Fibroblast of mammary gland (primary cell): ENCODE measurements around the gene DZANK1.
"Not testable (repeated sequence)": the region's sequence is repeated elsewhere in the genome, so short reads cannot be mapped to it uniquely, and the experiment has no call there.

Source experiments
- DNase-seq: peaks from one replicate; pipeline ENCODE4 v3.0.0-alpha.2; 2010; ENCODE audit warnings: low read depth
- H3K4me3 ChIP-seq: 2 replicates; pipeline ENCODE4 v1.5.1; 2011; ENCODE audit warnings: low read depth, mild to moderate bottlenecking, low read length, moderate library complexity; ENCODE audit not compliant: control insufficient read depth
- CTCF ChIP-seq: conservative IDR thresholded peaks from 2 replicates; pipeline ENCODE4 v1.5.1; 2011; ENCODE audit warnings: low read depth, low read length, inconsistent platforms; ENCODE audit not compliant: control insufficient read depth, insufficient read depth

The DZANK1 gene

GRCh38 chr20:18363708-18364107, 103.1 kb downstream of the DZANK1 start:
- no peak overlapping the region for H3K4me3 ChIP-seq
- DNase-seq, result no peak
- TF ChIP-seq CTCF, result no peak

- DNase-seq, result no peak
- no peak overlapping the region for H3K4me3 ChIP-seq
Measured at GRCh38 chr20:18362916-18363315, 103.9 kb downstream of the DZANK1 start.

GRCh38 chr20:18361678-18362077, 105.2 kb downstream of the DZANK1 start:
- TF ChIP-seq CTCF, result no peak
- H3K4me3 ChIP-seq, result no peak overlapping the region
- DNase-seq, result no peak

More at GRCh38 chr20:18362916-18363315, 103.9 kb downstream of the DZANK1 start:
- TF ChIP-seq CTCF, result no peak

GRCh38 chr20:18360635-18361034, 106.2 kb downstream of the DZANK1 start:
- DNase-seq, result no peak
- H3K4me3 ChIP-seq, result no peak overlapping the region
- no peak for TF ChIP-seq CTCF

- no peak overlapping the region for H3K4me3 ChIP-seq
- DNase-seq, result no peak
- TF ChIP-seq CTCF, result no peak
Measured at GRCh38 chr20:18359854-18360253, 107.0 kb downstream of the DZANK1 start.

- H3K4me3 ChIP-seq, DNase-seq: not testable (repeated sequence)
Measured at GRCh38 chr20:18349749-18350148, 117.1 kb downstream of the DZANK1 start.
